Measurements from ENCODE around the gene CCDC7.
"Not testable (repeated sequence)": the region's sequence is repeated elsewhere in the genome, so short reads cannot be mapped to it uniquely, and the experiment has no call there.

CCDC7 gene

GRCh38 chr10:32582946-32583345 is 137.0 kb downstream of the CCDC7 start:
- no peak for FAIRE-seq

- not testable (repeated sequence) for FAIRE-seq
These were observed 152.1 kb downstream of the CCDC7 start for GRCh38 chr10:32598022-32598421.

- no peak for FAIRE-seq
These were observed 154.4 kb downstream of the CCDC7 start for GRCh38 chr10:32600317-32600716.

GRCh38 chr10:32601562-32601961 is 155.6 kb downstream of the CCDC7 start:
- FAIRE-seq, result not testable (repeated sequence)

- no peak for FAIRE-seq
These were observed 159.8 kb downstream of the CCDC7 start for GRCh38 chr10:32605787-32606186.

- FAIRE-seq, result not testable (repeated sequence)
These were observed 164.6 kb downstream of the CCDC7 start for GRCh38 chr10:32610543-32610942.

- no peak for FAIRE-seq
These were observed 170.5 kb downstream of the CCDC7 start for GRCh38 chr10:32616438-32616837.

GRCh38 chr10:32618482-32618881 is 172.5 kb downstream of the CCDC7 start:
- FAIRE-seq, result no peak

GRCh38 chr10:32621969-32622368 is 176.0 kb downstream of the CCDC7 start:
- no peak for FAIRE-seq

GRCh38 chr10:32622409-32622808 is 176.5 kb downstream of the CCDC7 start:
- FAIRE-seq, result no peak

- no peak for FAIRE-seq
These were observed 181.2 kb downstream of the CCDC7 start for GRCh38 chr10:32627183-32627582.

- FAIRE-seq, result no peak
These were observed 184.0 kb downstream of the CCDC7 start for GRCh38 chr10:32629910-32630309.

- no peak for FAIRE-seq
These were observed 200.6 kb downstream of the CCDC7 start for GRCh38 chr10:32646535-32646934.

- FAIRE-seq, result no peak
These were observed 204.3 kb downstream of the CCDC7 start for GRCh38 chr10:32650246-32650655.

GRCh38 chr10:32657430-32657829 is 211.5 kb downstream of the CCDC7 start:
- not testable (repeated sequence) for FAIRE-seq

GRCh38 chr10:32661346-32661745 is 215.4 kb downstream of the CCDC7 start:
- no peak for FAIRE-seq

- no peak for FAIRE-seq
These were observed 235.0 kb downstream of the CCDC7 start for GRCh38 chr10:32680803-32681557.

- FAIRE-seq, result no peak
These were observed 238.4 kb downstream of the CCDC7 start for GRCh38 chr10:32684291-32684690.

GRCh38 chr10:32687116-32687515 is 241.2 kb downstream of the CCDC7 start:
- FAIRE-seq, result no peak

GRCh38 chr10:32687546-32687945 is 241.6 kb downstream of the CCDC7 start:
- FAIRE-seq, result no peak

- no peak for FAIRE-seq
These were observed 246.2 kb downstream of the CCDC7 start for GRCh38 chr10:32692174-32692573.

- no peak for FAIRE-seq
These were observed 247.6 kb downstream of the CCDC7 start for GRCh38 chr10:32693441-32693979.

- FAIRE-seq, result not testable (repeated sequence)
These were observed 253.7 kb downstream of the CCDC7 start for GRCh38 chr10:32699683-32700082.

GRCh38 chr10:32713560-32713959 is 267.6 kb downstream of the CCDC7 start:
- FAIRE-seq, result no peak

- FAIRE-seq, result no peak
These were observed 285.6 kb downstream of the CCDC7 start for GRCh38 chr10:32731527-32731926.
